HepG2 (cell line): ENCODE results near the gene MFSD12. TPM values are rescaled to one million over a fixed set of nuclear protein-coding genes. Genes with fewer than 3 reads are reported as not detected.
A peak's percentile ranks its signal among the peaks of the same experiment; 100 is the strongest.

Experiments used
- ATAC-seq: fragments of 200-7000 bp; cut with Tn5 transposase; 3 replicates; pipeline ENCODE4 v1.9.1; 2020; ENCODE audit warnings: mild to moderate bottlenecking, moderate library complexity
- BruUV-seq: library from RNA; stranded (reverse); fragments of 400-500 nt; replicated peaks from 2 replicates; lab custom pipeline; 2021; lab: Mats Ljungman, UMichigan
- CTCF ChIA-PET: fragments of 300-600 bp; formaldehyde crosslinking; extraction: SDS; loops from one replicate; lab custom pipeline; 2021; ENCODE audit warnings: low total read pairs, inconsistent platforms, low intra/inter-chr PET ratio; lab: Yijun Ruan, JAX
- POLR2A ChIA-PET: fragments of 350-600 bp; sonication (Branson Sonifier 250); formaldehyde crosslinking; loops from one replicate; lab custom pipeline; 2020; ENCODE audit warnings: antibody characterized with exemption, inconsistent platforms; lab: Yijun Ruan, JAX
- DNase-seq: peaks from one replicate; pipeline ENCODE4 v3.0.0-alpha.2; 2015; ENCODE audit warnings: low spot score
- FAIRE-seq: peaks from 3 replicates; lab custom pipeline; 2011; peaks lifted over from hg19 to GRCh38; lab: Jason Lieb, UNC
- H2AFZ ChIP-seq: one replicate; pipeline ENCODE4 v1.6.1; 2011; ENCODE audit warnings: low read length, inconsistent platforms
- H3K27ac ChIP-seq: fragments of 300-600 bp; 3 replicates; pipeline ENCODE4 v1.8.0; 2011; ENCODE audit warnings: mixed run types, mild to moderate bottlenecking, mixed read lengths, low read length, inconsistent platforms; ENCODE audit not compliant: insufficient read depth; ENCODE audit errors: extremely low read length
- H3K27me3 ChIP-seq, 2 experiments: fragments of 200-600 bp in 1 of 2; 2 replicates in 1 of 2; 3 replicates in 1 of 2; pipeline versions ENCODE4 v1.6.0 to v1.8.0; 2011; ENCODE audit warnings: low read length in 2 of 2, mild to moderate bottlenecking in 2 of 2, moderate library complexity in 2 of 2, inconsistent platforms in 1 of 2; ENCODE audit not compliant: insufficient read depth in 2 of 2, control insufficient read depth in 1 of 2
- H3K36me3 ChIP-seq, 2 experiments: fragments of 200-600 bp in 1 of 2; replicated peaks in 1 of 2; 2 replicates in 1 of 2; 3 replicates in 1 of 2; pipeline versions ENCODE4 v1.5.1 to v1.8.0; 2011; ENCODE audit warnings: low read length in 2 of 2, inconsistent platforms in 1 of 2; ENCODE audit not compliant: insufficient read depth in 2 of 2, control insufficient read depth in 1 of 2
- H3K4me1 ChIP-seq: 2 replicates; pipeline ENCODE4 v1.5.1; 2012; ENCODE audit warnings: low read length, inconsistent platforms; ENCODE audit not compliant: insufficient read depth
- H3K4me2 ChIP-seq: 2 replicates; pipeline ENCODE4 v1.6.0; 2011; ENCODE audit warnings: low read depth, low read length, inconsistent platforms
- H3K4me3 ChIP-seq, 3 experiments: fragments of 200-600 bp in 1 of 3; sonication (generic), shearing (Covaris generic) in 1 of 3; replicated peaks in 1 of 3; 2 replicates each; pipeline ENCODE4 v1.5.1; 2011 to 2016; ENCODE audit warnings: low read length in 3 of 3, inconsistent platforms in 2 of 3, low read depth in 2 of 3, mild to moderate bottlenecking in 2 of 3, control low read depth in 1 of 3, mixed read lengths in 1 of 3; ENCODE audit not compliant: insufficient read depth in 1 of 3
- H3K79me2 ChIP-seq: one replicate; pipeline ENCODE4 v1.6.1; 2011; ENCODE audit warnings: low read length, inconsistent platforms; ENCODE audit not compliant: insufficient read depth
- H3K9ac ChIP-seq: 2 replicates; pipeline ENCODE4 v1.6.0; 2011; ENCODE audit warnings: mild to moderate bottlenecking, low read depth, low read length, inconsistent platforms; ENCODE audit not compliant: insufficient read depth
- H3K9me3 ChIP-seq: 2 replicates; pipeline ENCODE4 v1.5.1; 2012; ENCODE audit warnings: mild to moderate bottlenecking, low read length
- H4K20me1 ChIP-seq: 2 replicates; pipeline ENCODE4 v1.6.0; 2011; ENCODE audit warnings: inconsistent platforms, mild to moderate bottlenecking, low read length, moderate library complexity; ENCODE audit not compliant: insufficient read depth
- NRL ChIP-seq: sonication (generic); formaldehyde crosslinking; IDR thresholded peaks from 2 replicates; pipeline ENCODE4 v1.5.0; 2020; ENCODE audit warnings: missing genetic modification reagents, mild to moderate bottlenecking, moderate library complexity, borderline replicate concordance
- SUZ12 ChIP-seq: fragments of 150-350 bp; IDR thresholded peaks from 2 replicates; pipeline ENCODE4 v1.6.1; 2014; ENCODE audit warnings: low read depth, low read length
- ZNF24 ChIP-seq: fragments of 450-650 bp; IDR thresholded peaks from 2 replicates; pipeline ENCODE4 v1.6.1; 2017; ENCODE audit warnings: antibody characterized with exemption, mild to moderate bottlenecking
- WGBS: methylation state at CpG from one replicate; pipeline ENCODE4 v1.1.6; 2017; ENCODE audit warnings: low lambda C conversion rate; 5-methylcytosine and 5-hydroxymethylcytosine counted together
- in situ Hi-C: cut with HindIII; loops from 2 replicates; pipeline ENCODE4 v1.10.0; 2017; ENCODE audit warnings: low pct_unique_long_range_greater_than_20kb; ENCODE audit not compliant: extremely low pct_ligation_motif_present
- intact Hi-C: fragments of 100-400 bp; cut with micrococcal nuclease; formaldehyde crosslinking; loops from one replicate; pipeline ENCODE4 v1.10.0; 2022; ENCODE audit not compliant: unreplicated experiment
- polyA plus RNA-seq, 8 experiments: library from polyadenylated mRNA; depleted of rRNA in 3 of 8; stranded (reverse) in 7 of 8; unstranded in 1 of 8; fragments of >200 nt; fragmentation: Illumina TruSeq in 4 of 8; extraction: Trizol in 4 of 8; gene quantifications; 2 replicates each; pipeline versions ENCODE4 v1.2.1 to v1.2.3, GENCODE V29; 2011 to 2016; ENCODE audit warnings: low read depth in 4 of 8, missing spikeins in 1 of 8, mixed read lengths in 1 of 8; ENCODE audit not compliant: insufficient read depth in 1 of 8
- total RNA-seq, 5 experiments: library from RNA; depleted of rRNA; stranded (reverse); fragments of >200 nt; fragmentation: Illumina TruSeq; extraction: Trizol; gene quantifications; 2 replicates each; pipeline ENCODE4 v1.2.3, GENCODE V29; 2016; ENCODE audit warnings: low read depth in 1 of 5
- TF ChIP-seq, protein P1 (sequence below): IDR thresholded peaks from 2 replicates; pipeline ENCODE4 v1.6.1; 2016; ENCODE audit warnings: mild to moderate bottlenecking
- TF ChIP-seq, protein P2 (sequence below): sonication (generic); formaldehyde crosslinking; IDR thresholded peaks from 2 replicates; pipeline ENCODE4 v1.5.0; 2020; ENCODE audit warnings: mild to moderate bottlenecking, missing genetic modification reagents, moderate library complexity

The MFSD12 gene
- total and polyA plus RNA-seq, 2 of the 13 experiments (the other 11 are each of a cell fraction or from before 2014, with no cell fraction given), result 27.2 to 29.1 TPM

DNA sequence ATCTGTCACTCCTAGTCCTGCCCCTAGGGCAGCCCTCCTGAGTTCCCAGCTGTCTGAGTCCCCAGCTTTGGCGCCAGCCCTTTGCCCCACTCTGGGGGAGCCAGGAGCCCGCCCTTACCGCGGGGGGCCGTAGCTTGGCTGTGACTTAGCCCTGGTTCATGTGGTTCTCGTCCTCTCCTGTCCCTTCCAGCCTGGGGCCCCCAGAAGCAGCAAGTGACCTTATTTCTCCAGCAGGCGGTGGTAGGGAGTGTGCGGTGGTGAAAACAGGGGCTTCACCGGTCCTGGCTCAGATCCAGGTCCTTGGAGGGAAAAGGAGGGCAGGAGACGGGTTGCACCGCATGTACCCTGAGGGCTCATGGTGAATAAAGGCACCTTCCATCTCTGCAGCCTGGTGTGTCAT is 35.8 kb upstream of the MFSD12 start:
- ATAC-seq, result peak; percentile 54; the same call in 2 of the 3 replicates
- intact Hi-C loops, result no loop called here
- POLR2A ChIA-PET, result no interaction called here

More for the DNA sequence above, 35.8 kb upstream of the MFSD12 start:
- CTCF ChIA-PET, result no interaction called here
- Histone ChIP-seq H3K4me3 (no peak overlapping the region), H3K27me3 (peaks cover 3 to 23% of the 10 kb centered on the region in 2 experiments; a peak in 3 of 5 replicates), H2AFZ (no peak overlapping the region), H3K4me2 (no peak overlapping the region), H3K4me1 (no peaks in the 10 kb centered on the region), H3K79me2 (no peaks in the 10 kb centered on the region), H3K9ac (no peak overlapping the region), H3K9me3 (no peaks in the 10 kb centered on the region), H4K20me1 (no peaks in the 10 kb centered on the region), H3K27ac (no peak overlapping the region), H3K36me3 (no peaks in the 10 kb centered on the region)
- no peak for DNase-seq
- no peak for FAIRE-seq
- no TSS peak for BruUV-seq
- in situ Hi-C loops, result no loop called here
- 14% methylated on average over 11 of the region's 11 CpGs for WGBS
- TF ChIP-seq SUZ12, result no peak
- TF ChIP-seq, protein P1, sequence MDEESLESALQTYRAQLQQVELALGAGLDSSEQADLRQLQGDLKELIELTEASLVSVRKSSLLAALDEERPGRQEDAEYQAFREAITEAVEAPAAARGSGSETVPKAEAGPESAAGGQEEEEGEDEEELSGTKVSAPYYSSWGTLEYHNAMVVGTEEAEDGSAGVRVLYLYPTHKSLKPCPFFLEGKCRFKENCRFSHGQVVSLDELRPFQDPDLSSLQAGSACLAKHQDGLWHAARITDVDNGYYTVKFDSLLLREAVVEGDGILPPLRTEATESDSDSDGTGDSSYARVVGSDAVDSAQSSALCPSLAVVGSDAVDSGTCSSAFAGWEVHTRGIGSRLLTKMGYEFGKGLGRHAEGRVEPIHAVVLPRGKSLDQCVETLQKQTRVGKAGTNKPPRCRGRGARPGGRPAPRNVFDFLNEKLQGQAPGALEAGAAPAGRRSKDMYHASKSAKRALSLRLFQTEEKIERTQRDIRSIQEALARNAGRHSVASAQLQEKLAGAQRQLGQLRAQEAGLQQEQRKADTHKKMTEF (CRISPR knock-in tag), result no peak
- no peak for TF ChIP-seq NRL (CRISPR knock-in tag)
- no peak for TF ChIP-seq ZNF24
- TF ChIP-seq, protein P2, sequence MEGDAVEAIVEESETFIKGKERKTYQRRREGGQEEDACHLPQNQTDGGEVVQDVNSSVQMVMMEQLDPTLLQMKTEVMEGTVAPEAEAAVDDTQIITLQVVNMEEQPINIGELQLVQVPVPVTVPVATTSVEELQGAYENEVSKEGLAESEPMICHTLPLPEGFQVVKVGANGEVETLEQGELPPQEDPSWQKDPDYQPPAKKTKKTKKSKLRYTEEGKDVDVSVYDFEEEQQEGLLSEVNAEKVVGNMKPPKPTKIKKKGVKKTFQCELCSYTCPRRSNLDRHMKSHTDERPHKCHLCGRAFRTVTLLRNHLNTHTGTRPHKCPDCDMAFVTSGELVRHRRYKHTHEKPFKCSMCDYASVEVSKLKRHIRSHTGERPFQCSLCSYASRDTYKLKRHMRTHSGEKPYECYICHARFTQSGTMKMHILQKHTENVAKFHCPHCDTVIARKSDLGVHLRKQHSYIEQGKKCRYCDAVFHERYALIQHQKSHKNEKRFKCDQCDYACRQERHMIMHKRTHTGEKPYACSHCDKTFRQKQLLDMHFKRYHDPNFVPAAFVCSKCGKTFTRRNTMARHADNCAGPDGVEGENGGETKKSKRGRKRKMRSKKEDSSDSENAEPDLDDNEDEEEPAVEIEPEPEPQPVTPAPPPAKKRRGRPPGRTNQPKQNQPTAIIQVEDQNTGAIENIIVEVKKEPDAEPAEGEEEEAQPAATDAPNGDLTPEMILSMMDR (CRISPR knock-in tag), result peak; percentile 33; the same call in 1 of the 2 replicates
